Measurements from ENCODE around the gene POC1A. TPM values are rescaled to one million over a fixed set of nuclear protein-coding genes. Genes with fewer than 3 reads are reported as not detected.

POC1A gene
- total RNA-seq, 2 experiments from 2014 or later: 23.8 to 24.8 TPM

DNA sequence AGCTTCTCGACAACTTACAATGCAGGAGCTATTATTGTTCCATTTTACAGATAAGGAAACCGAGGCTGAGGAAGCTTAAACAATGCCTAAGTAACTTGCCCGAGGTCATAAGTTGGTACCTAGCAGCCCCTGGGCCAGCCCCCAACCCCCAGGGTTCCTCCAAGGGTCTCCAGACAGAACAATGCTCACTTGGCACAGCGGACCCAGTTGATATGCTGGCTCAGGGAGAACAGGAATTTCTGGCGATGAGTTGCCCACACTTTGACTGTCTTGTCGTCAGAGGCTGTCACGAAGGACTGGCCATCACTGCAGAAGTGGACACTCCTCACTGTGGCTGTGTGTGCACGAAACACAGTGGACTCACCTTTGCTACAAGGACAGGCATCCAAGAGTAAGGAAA, 5.2 kb downstream of the POC1A start:
- Mint-ChIP-seq H3K4me3 (no peak overlapping the region), H3K4me1 (peaks cover 12% of the 10 kb centered on the region), H3K36me3 (peaks cover 26% of the 10 kb centered on the region), H3K27me3 (no peaks in the 10 kb centered on the region), H3K9me3 (no peaks in the 10 kb centered on the region), H3K27ac (no peak overlapping the region)
- DNase-seq: no peak

DNA sequence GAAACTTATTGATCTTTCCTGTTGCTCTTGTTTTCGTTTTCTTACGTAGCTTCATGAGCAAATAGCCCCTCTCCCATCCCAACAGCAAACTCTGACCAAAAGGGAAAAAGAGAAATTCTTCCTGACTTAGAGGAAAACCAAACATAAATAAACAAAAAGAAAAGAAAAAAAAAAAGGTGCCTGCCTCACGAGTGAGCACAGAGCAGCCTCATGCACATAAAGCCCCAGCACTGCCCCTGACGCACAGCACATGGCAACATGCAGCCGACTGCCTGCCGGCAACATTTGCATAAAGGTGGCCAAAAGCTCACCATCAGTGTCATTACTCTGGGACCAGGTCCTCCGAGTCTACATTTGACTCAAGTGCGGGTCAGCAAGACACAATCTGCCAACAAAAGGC, 6.4 kb downstream of the POC1A start:
- H3K27me3 Mint-ChIP-seq: no peaks in the 10 kb centered on the region
- no peaks in the 10 kb centered on the region for H3K9me3 Mint-ChIP-seq
- H3K4me3 Mint-ChIP-seq: no peak overlapping the region
- DNase-seq: no peak
- no peak overlapping the region for H3K27ac Mint-ChIP-seq
- H3K36me3 Mint-ChIP-seq: peaks cover 30% of the 10 kb centered on the region
- H3K4me1 Mint-ChIP-seq: peaks cover 7% of the 10 kb centered on the region

DNA sequence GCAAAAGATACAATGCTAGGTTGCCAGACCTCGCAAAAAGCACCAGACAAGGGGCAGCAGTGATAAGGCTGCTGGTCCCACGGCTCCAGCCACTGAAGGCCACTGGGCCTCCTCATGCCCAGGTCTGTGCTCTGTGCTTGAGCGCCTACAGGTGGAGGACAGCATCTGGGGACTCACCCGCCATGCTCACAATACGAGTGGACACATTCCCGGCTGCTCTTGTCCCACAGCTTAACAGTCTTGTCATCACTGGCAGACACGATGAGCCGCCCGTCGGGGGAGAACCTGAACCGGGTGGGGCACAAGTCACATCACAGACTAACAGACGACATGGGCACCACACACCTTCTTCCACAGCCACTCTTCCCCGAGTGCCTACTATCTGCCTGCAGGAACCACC, 7.4 kb downstream of the POC1A start:
- H3K27me3 Mint-ChIP-seq: no peaks in the 10 kb centered on the region
- H3K9me3 Mint-ChIP-seq: no peaks in the 10 kb centered on the region
- peaks cover 7% of the 10 kb centered on the region for H3K4me1 Mint-ChIP-seq
- no peak overlapping the region for H3K27ac Mint-ChIP-seq
- peaks cover 30% of the 10 kb centered on the region for H3K36me3 Mint-ChIP-seq
- no peak overlapping the region for H3K4me3 Mint-ChIP-seq
- no peak for DNase-seq

DNA sequence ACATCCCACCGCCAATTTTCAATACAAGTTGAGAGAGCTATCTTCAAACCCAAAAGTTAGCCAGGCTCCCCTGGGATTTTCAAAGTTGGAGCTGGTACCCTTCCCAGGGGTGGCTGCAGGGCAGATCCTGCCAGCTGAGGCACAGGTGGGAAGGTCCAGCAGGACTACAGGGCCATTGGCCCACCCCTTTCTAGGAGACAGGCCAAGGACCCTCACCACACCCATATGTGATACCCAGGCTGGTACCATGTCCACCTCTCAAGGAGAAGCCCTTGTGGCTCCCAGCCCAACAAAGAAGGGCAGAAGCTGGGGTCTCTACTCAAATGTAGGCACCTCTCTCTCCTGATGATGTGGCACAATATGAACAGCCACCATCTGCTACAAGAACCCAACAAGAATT, 8.0 kb downstream of the POC1A start:
- H3K36me3 Mint-ChIP-seq: peaks cover 30% of the 10 kb centered on the region
- H3K4me3 Mint-ChIP-seq: no peak overlapping the region
- H3K27ac Mint-ChIP-seq: no peak overlapping the region
- no peaks in the 10 kb centered on the region for H3K9me3 Mint-ChIP-seq
- no peak for DNase-seq
- no peaks in the 10 kb centered on the region for H3K27me3 Mint-ChIP-seq
- peaks cover 7% of the 10 kb centered on the region for H3K4me1 Mint-ChIP-seq

DNA sequence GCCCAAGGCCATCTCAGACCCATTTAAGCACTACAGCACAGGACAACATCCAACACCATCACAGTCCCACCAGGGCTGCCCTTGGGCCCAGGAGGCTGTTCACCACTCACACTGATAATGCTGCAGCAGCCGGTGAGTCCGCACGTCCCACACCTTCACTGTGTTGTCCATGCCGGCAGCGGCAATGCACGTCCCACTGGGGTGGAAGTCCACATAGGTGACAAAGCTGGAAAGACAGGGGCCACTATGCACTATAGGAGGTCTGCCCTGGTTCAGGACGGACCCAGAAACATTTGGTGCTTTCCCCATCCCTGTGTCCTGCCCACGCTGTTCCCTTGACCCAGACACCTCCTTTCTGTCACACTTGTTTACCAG, 8.5 kb downstream of the POC1A start:
- no peak overlapping the region for H3K4me3 Mint-ChIP-seq
- no peak overlapping the region for H3K27ac Mint-ChIP-seq
- H3K9me3 Mint-ChIP-seq: no peaks in the 10 kb centered on the region
- H3K36me3 Mint-ChIP-seq: peaks cover 30% of the 10 kb centered on the region
- H3K27me3 Mint-ChIP-seq: no peaks in the 10 kb centered on the region
- no peak for DNase-seq
- peaks cover 7% of the 10 kb centered on the region for H3K4me1 Mint-ChIP-seq

DNA sequence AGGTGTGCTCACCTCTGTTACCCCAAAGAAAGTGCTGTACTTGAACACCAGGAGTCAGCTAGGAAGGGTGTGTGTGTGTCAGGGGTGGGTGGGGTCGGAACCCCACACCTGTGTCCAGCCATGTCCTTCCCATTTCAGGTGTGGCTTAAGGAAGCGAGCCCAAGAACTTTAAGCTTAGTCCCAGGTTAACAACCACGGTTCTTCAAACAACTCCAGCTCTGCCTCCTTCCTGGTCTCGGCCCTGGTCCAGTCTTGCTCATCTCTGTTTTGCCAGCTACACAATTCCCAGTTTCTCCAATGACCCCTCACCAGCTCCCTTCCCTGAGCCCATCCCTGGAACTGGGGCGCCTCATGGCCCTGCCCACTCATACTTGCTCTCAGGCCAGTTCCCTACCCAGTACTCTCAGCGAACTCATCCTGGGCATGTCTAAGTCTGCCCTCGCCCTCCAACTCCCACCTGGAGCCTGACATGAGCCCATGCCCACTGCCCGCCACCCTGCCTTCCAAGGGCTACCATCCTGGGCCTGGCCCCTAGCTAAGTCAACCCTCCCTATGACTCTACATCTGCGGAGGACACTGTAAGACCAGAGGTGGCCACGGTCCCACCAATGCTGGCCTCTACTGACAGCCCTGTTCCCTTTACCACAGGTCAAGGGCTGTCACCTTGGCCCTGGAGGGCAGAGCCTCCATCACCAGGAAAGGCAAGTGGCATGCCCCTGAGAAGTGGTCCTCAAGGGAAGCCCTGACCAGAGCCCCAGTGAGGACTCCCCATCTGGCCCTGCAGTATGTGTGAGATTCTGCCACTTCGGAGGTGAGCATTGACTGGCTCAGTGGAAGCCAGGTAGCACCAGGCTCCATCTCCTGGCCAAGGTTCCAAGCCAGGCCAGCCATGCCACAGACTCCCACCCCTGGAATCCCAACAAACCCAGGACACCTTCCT, 9.2 kb downstream of the POC1A start:
- H3K36me3 Mint-ChIP-seq: peaks cover 30% of the 10 kb centered on the region

DNA sequence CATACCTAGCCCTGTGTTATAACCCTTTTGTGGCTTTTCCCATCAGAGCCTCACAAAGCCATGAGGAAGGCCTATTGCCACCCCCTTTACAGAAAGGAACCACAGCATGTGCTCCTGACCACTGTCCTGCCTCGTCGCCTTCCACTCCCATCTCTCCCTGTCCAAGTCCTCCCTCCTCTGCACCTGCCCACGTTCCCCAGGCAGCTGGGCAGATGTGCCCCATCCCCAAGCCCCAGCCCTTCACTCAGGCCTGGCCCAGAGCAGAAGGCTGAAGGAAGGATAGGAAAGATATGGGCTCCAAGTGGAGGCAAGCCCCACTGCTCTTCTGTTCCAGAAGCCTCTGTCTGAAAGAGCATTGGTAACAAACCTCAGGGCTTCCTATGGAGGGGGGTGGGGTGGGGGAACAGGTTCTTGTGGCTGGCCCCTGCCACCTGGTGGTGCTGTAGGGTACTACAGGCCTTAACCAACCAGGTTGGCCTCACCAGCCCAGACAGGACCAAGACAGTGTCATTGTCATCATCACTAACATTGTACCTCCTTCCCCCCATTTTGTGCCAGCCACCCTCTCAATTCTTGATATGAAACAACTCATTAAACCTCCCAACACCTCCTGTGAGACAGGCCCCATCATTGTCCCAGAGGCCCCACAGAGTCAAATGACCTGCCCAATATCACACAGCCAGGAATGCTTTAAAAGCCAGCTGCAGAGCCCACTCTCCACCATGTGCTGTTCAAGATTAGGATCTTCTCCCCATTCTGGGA, 10.0 kb downstream of the POC1A start:
- H3K36me3 Mint-ChIP-seq: peaks cover 26% of the 10 kb centered on the region
- H3K27ac Mint-ChIP-seq: no peak overlapping the region

More for the DNA sequence above, 9.2 kb downstream of the POC1A start:
- Mint-ChIP-seq H3K4me3 (no peak overlapping the region), H3K27me3 (no peaks in the 10 kb centered on the region), H3K4me1 (peaks cover 7% of the 10 kb centered on the region), H3K9me3 (no peaks in the 10 kb centered on the region), H3K27ac (no peak overlapping the region)
- DNase-seq: no peak

DNA sequence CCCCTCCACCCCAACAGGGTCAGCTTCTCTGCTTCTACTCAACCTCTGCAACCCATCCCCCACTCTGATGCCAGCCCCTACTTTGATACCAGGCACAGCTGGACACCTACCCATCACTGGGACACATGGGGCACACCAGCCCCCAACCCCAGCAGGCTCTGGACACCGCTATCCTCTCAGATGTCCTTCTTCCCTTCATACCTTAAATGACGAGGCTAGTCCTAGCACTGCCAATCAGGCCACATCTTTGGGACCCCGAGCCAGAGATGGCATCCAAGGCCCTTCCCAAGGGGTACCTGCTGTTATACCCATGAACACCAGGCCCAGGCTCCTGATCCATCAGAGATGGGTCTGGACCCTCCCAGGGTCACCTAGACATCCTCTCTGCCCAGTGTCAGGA, 10.6 kb downstream of the POC1A start:
- DNase-seq: no peak
- H3K4me1 Mint-ChIP-seq: peaks cover 7% of the 10 kb centered on the region
- peaks cover 24% of the 10 kb centered on the region for H3K36me3 Mint-ChIP-seq
- H3K27ac Mint-ChIP-seq: no peak overlapping the region
- no peaks in the 10 kb centered on the region for H3K27me3 Mint-ChIP-seq
- no peaks in the 10 kb centered on the region for H3K9me3 Mint-ChIP-seq
- no peak overlapping the region for H3K4me3 Mint-ChIP-seq

More for the DNA sequence above, 10.0 kb downstream of the POC1A start:
- no peaks in the 10 kb centered on the region for H3K9me3 Mint-ChIP-seq
- peaks cover 7% of the 10 kb centered on the region for H3K4me1 Mint-ChIP-seq
- DNase-seq: peak; percentile 74
- H3K27me3 Mint-ChIP-seq: no peaks in the 10 kb centered on the region
- no peak overlapping the region for H3K4me3 Mint-ChIP-seq

DNA sequence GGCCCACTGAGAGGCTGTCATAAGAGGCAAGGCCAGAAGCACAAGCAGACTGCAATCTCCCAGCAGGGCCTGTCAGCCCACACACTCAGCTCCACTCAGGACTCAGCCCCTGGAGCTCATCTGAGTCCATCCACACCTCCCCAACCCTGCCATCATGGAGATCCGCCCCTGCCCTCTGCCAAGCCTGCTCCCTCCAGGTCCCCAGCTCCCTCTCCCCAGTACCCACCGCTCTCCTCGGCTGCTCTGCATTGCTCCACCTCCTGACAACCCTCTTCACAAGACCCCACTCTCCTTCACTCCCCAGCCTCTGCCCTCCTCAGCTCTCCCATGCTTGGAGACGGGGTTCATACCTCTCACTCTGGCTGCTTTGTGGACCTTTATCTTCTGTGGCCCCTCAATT, 11.1 kb downstream of the POC1A start:
- DNase-seq: no peak
- H3K9me3 Mint-ChIP-seq: no peaks in the 10 kb centered on the region
- no peak overlapping the region for H3K27ac Mint-ChIP-seq
- H3K4me1 Mint-ChIP-seq: peaks cover 7% of the 10 kb centered on the region
- no peaks in the 10 kb centered on the region for H3K27me3 Mint-ChIP-seq
- H3K36me3 Mint-ChIP-seq: peaks cover 22% of the 10 kb centered on the region
- no peak overlapping the region for H3K4me3 Mint-ChIP-seq

DNA sequence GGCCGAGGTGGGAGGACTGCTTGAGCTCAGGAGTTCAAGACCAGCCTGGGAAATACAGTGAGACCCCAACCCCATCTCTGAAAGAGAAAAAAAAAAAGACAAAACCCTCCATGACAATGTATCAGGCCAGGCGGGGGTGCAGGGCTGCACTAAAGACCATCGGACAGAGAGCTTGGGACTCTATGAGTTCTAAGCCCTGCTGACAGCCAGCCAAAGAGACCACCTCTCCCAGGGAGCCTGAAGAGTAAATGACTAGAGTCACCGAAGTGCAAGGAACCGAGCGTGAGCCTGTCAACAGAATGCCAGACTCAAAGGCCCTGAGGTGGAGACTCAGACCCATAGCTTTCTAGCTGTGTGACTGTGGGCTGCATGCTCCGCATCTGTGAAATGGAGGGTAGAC, 12.5 kb downstream of the POC1A start:
- peaks cover 7% of the 10 kb centered on the region for H3K4me1 Mint-ChIP-seq

DNA sequence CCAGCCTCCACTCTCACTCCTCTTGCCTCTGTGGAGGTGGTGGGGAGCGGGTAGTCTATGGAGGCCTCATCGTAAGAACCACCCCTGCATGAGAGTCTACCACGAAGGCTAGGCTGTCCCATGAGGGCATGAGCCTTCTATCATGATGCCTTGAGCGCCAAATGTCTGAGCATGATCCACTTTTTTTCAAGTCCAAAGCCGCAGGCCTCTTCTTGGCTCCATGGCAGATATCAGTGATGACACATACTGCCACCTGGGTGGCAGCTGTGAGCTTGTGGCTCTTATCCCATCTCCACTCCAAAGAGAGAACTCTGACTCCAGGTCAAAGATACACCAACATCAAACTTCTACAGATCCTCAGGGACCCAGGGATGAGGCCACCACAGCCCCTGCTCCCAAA, 13.5 kb downstream of the POC1A start:
- DNase-seq: no peak
- H3K27ac Mint-ChIP-seq: no peak overlapping the region
- peaks cover 7% of the 10 kb centered on the region for H3K4me1 Mint-ChIP-seq
- no peaks in the 10 kb centered on the region for H3K27me3 Mint-ChIP-seq
- H3K36me3 Mint-ChIP-seq: peaks cover 19% of the 10 kb centered on the region
- H3K4me3 Mint-ChIP-seq: no peak overlapping the region
- no peaks in the 10 kb centered on the region for H3K9me3 Mint-ChIP-seq

More for the DNA sequence above, 12.5 kb downstream of the POC1A start:
- H3K27me3 Mint-ChIP-seq: no peaks in the 10 kb centered on the region
- no peak overlapping the region for H3K27ac Mint-ChIP-seq
- no peaks in the 10 kb centered on the region for H3K9me3 Mint-ChIP-seq
- no peak for DNase-seq
- H3K36me3 Mint-ChIP-seq: peaks cover 22% of the 10 kb centered on the region
- H3K4me3 Mint-ChIP-seq: no peak overlapping the region

DNA sequence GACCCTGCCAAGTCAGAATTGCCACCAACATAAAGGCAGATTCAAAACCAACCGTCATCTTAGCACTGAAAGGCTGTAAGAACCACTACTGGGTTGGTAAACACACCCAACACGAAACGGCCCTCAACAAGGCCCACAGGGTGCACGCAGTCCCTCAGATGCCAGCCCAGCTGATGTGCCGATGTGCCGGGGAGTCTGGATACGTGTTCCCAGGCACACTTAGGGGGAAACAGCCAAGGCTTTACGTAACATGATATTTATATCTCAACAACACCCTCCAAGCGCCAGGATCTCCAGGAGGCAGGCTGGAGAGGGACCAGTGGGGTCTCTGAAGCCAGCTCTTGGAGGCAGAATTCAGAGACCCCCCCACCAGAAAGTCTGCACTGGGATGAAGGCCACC, 14.2 kb downstream of the POC1A start:
- H3K4me3 Mint-ChIP-seq: no peak overlapping the region
- no peak for DNase-seq
- H3K27me3 Mint-ChIP-seq: no peaks in the 10 kb centered on the region
- H3K27ac Mint-ChIP-seq: no peak overlapping the region
- peaks cover 16% of the 10 kb centered on the region for H3K36me3 Mint-ChIP-seq
- peaks cover 7% of the 10 kb centered on the region for H3K4me1 Mint-ChIP-seq
- no peaks in the 10 kb centered on the region for H3K9me3 Mint-ChIP-seq

DNA sequence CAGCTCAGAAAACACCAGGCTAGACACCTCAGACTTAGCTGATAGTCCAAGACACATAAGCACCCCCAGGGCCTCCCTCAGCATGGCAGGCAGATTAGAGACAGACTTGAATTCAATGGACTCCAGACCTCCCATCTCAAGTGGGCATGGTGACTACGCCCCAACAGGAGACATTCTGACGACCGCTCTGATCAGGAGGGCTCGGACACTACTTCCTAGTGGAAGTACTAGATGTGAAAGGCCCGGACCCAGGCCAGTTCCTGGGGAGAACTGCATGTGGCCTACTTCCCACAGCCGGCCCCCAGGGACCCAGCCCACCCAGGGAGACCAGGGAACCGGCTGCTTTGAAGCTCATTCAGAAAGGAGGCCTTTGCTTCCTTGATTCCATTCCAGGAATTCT, 16.9 kb downstream of the POC1A start:
- Mint-ChIP-seq H3K4me1 (no peaks in the 10 kb centered on the region), H3K27me3 (no peaks in the 10 kb centered on the region), H3K4me3 (no peak overlapping the region), H3K36me3 (peaks cover 11% of the 10 kb centered on the region), H3K27ac (no peak overlapping the region), H3K9me3 (no peaks in the 10 kb centered on the region)
- DNase-seq: no peak

DNA sequence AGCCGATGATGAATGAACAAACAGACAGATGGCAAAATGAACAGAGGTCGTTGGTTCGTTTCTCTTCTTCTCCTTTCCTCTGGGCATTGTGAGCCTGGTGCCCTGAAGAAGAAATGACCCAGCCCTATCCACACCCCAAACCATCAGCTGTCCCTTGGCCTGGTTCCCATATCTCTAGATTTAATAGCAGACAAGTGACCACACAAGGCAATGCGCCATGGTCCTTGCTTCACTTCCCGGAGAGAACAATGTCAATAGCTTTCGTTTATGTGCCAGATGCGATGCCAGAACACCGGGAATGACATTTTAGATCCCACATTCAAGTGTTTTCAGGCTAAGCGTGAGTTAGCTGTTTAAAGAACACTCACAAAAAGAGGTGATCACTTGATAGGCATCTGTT, 17.7 kb downstream of the POC1A start:
- Mint-ChIP-seq H3K9me3 (no peaks in the 10 kb centered on the region), H3K27ac (no peak overlapping the region), H3K36me3 (peaks cover 11% of the 10 kb centered on the region), H3K4me3 (no peak overlapping the region), H3K4me1 (peaks cover under 1% of the 10 kb centered on the region), H3K27me3 (no peaks in the 10 kb centered on the region)
- no peak for DNase-seq

DNA sequence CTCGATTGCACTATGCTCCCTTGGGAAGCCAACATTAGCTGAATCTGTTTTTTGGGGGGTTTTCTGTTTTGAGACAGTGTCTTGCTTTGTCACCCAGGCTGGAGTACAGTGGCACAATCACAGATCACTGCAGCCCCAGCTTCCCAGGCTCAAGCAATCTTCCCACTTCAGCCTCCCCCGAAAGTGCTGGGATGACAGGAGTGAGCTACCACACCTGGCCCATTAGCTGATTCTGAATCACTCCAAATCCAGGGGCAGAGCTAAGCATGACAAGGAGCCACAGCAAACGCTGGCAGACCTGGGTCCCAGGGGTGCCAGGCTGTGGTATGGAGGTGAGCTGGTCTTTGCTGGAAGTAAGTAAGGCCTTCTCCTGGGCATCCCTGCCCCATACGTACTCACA, 18.9 kb downstream of the POC1A start:
- Mint-ChIP-seq H3K27me3 (no peaks in the 10 kb centered on the region), H3K36me3 (peaks cover 11% of the 10 kb centered on the region), H3K4me3 (no peak overlapping the region), H3K9me3 (no peaks in the 10 kb centered on the region), H3K4me1 (peaks cover 5% of the 10 kb centered on the region), H3K27ac (no peak overlapping the region)
- DNase-seq: no peak
